GM23338 (cell line): ENCODE results near the gene SH3PXD2B. TPM values are rescaled to one million over a fixed set of nuclear protein-coding genes. Genes with fewer than 3 reads are reported as not detected.
"Not testable (repeated sequence)": the region's sequence is repeated elsewhere in the genome, so short reads cannot be mapped to it uniquely, and the experiment has no call there.

ENCODE experiments used
- ATAC-seq: fragments of 200-7000 bp; cut with Tn5 transposase; 3 replicates; pipeline ENCODE4 v1.9.1; 2020
- DNase-seq: peaks from one replicate; pipeline ENCODE4 v3.0.0-alpha.2; 2015; ENCODE audit warnings: low spot score
- H2AFZ ChIP-seq: fragments of 200-600 bp; sonication (generic); 2 replicates; pipeline ENCODE4 v1.8.0; 2016; ENCODE audit warnings: antibody characterized with exemption, mild to moderate bottlenecking, moderate library complexity
- H3F3A ChIP-seq: fragments of 200-600 bp; sonication (generic); replicated peaks from 2 replicates; pipeline ENCODE4 v1.8.0; 2017; ENCODE audit warnings: antibody characterized with exemption, mixed run types, low read depth
- H3K27ac ChIP-seq: fragments of 200-600 bp; sonication (generic); 2 replicates; pipeline ENCODE4 v1.6.1; 2016; ENCODE audit warnings: low read depth
- H3K27me3 ChIP-seq: fragments of 200-600 bp; sonication (generic); 2 replicates; pipeline ENCODE4 v1.8.0; 2016; ENCODE audit warnings: mild to moderate bottlenecking, mixed run types, moderate library complexity; ENCODE audit not compliant: insufficient read depth
- H3K36me3 ChIP-seq: fragments of 200-600 bp; sonication (generic); 2 replicates; pipeline ENCODE4 v1.8.0; 2016; ENCODE audit warnings: mild to moderate bottlenecking; ENCODE audit not compliant: insufficient read depth
- H3K4me1 ChIP-seq: fragments of 200-600 bp; sonication (generic); 2 replicates; pipeline ENCODE4 v1.8.0; 2016; ENCODE audit warnings: mild to moderate bottlenecking, moderate library complexity; ENCODE audit not compliant: insufficient read depth
- H3K4me2 ChIP-seq: fragments of 200-600 bp; sonication (generic); 2 replicates; pipeline ENCODE4 v1.7.1; 2017; ENCODE audit warnings: mixed run types
- H3K4me3 ChIP-seq: fragments of 200-600 bp; sonication (generic); 2 replicates; pipeline ENCODE4 v1.6.1; 2016; ENCODE audit warnings: mixed run types
- H3K79me2 ChIP-seq: fragments of 200-600 bp; sonication (generic); replicated peaks from 2 replicates; pipeline ENCODE4 v1.8.0; 2017; ENCODE audit warnings: mild to moderate bottlenecking; ENCODE audit not compliant: insufficient read depth
- H3K9me2 ChIP-seq: fragments of 200-600 bp; sonication (generic); 2 replicates; pipeline ENCODE4 v1.8.0; 2017; ENCODE audit not compliant: insufficient read depth
- H4K20me1 ChIP-seq: fragments of 200-600 bp; sonication (generic); replicated peaks from 2 replicates; pipeline ENCODE4 v1.8.0; 2017; ENCODE audit warnings: mild to moderate bottlenecking; ENCODE audit not compliant: insufficient read depth
- H3K27ac Mint-ChIP-seq: 2 replicates; pipeline ENCODE4 v1.8.0; 2020; ENCODE audit warnings: inconsistent platforms, mild to moderate bottlenecking, moderate library complexity, mixed read lengths
- H3K27me3 Mint-ChIP-seq: 3 replicates; pipeline ENCODE4 v1.8.0; 2022; ENCODE audit warnings: low read depth, mild to moderate bottlenecking, moderate library complexity, mixed read lengths, inconsistent platforms; ENCODE audit not compliant: insufficient read depth, poor library complexity
- H3K36me3 Mint-ChIP-seq: 3 replicates; pipeline ENCODE4 v1.8.0; 2021; ENCODE audit warnings: low read depth, mild to moderate bottlenecking, inconsistent platforms, moderate library complexity, mixed read lengths
- H3K4me1 Mint-ChIP-seq: 3 replicates; pipeline ENCODE4 v1.8.0; 2020; ENCODE audit warnings: mild to moderate bottlenecking, inconsistent platforms, mixed read lengths
- H3K4me3 Mint-ChIP-seq: 3 replicates; pipeline ENCODE4 v1.8.0; 2021; ENCODE audit warnings: moderate library complexity, mild to moderate bottlenecking, inconsistent platforms, mixed read lengths
- H3K9me3 Mint-ChIP-seq: 3 replicates; pipeline ENCODE4 v1.8.0; 2020; ENCODE audit warnings: moderate library complexity, mild to moderate bottlenecking, inconsistent platforms, mixed read lengths
- CTCF ChIP-seq, 2 experiments: fragments of 200-600 bp in 1 of 2; sonication (generic) in 1 of 2; conservative IDR thresholded peaks; 2 replicates each; pipeline versions ENCODE4 v1.5.1 to v1.6.1; 2016 to 2017; ENCODE audit warnings: antibody characterized with exemption in 2 of 2, low read depth in 2 of 2, mild to moderate bottlenecking in 2 of 2, moderate library complexity in 1 of 2
- EZH2 ChIP-seq: fragments of 200-600 bp; sonication (generic); IDR thresholded peaks from one replicate; pipeline ENCODE4 v1.8.0; 2017; ENCODE audit warnings: antibody characterized with exemption, mild to moderate bottlenecking, low read depth; ENCODE audit not compliant: unreplicated experiment
- EZH2phosphoT487 ChIP-seq: fragments of 200-600 bp; sonication (generic); IDR thresholded peaks from one replicate; pipeline ENCODE4 v1.8.1; 2018; ENCODE audit warnings: antibody characterized with exemption; ENCODE audit not compliant: unreplicated experiment
- JUNB ChIP-seq: IDR thresholded peaks from one replicate; pipeline ENCODE4 v1.6.1; 2016; ENCODE audit warnings: antibody characterized with exemption; ENCODE audit not compliant: unreplicated experiment
- NANOG ChIP-seq: IDR thresholded peaks from 2 replicates; pipeline ENCODE4 v1.6.1; 2016; ENCODE audit warnings: antibody characterized with exemption, borderline replicate concordance
- POLR2AphosphoS5 ChIP-seq: IDR thresholded peaks from 2 replicates; pipeline ENCODE4 v1.6.1; 2016; ENCODE audit warnings: antibody characterized with exemption, low read depth
- REST ChIP-seq: IDR thresholded peaks from one replicate; pipeline ENCODE4 v1.6.1; 2018; ENCODE audit warnings: antibody characterized with exemption; ENCODE audit not compliant: unreplicated experiment
- ZNF114 ChIP-seq: fragments of 250-450 bp; sonication (Bioruptor Pico); IDR thresholded peaks from 2 replicates; pipeline ENCODE4 v1.5.0; 2020; ENCODE audit warnings: mild to moderate bottlenecking, moderate library complexity
- ZNF331 ChIP-seq: fragments of 250-450 bp; sonication (Bioruptor Pico); IDR thresholded peaks from 2 replicates; pipeline ENCODE4 v1.5.0; 2020; ENCODE audit warnings: low read depth, mild to moderate bottlenecking, moderate library complexity
- polyA plus RNA-seq: library from polyadenylated mRNA; unstranded; fragments of >200 nt; fragmentation: Nextera tagmentation; extraction: Ambion mirVana; gene quantifications from 2 replicates; pipeline ENCODE4 v1.2.1, GENCODE V29; 2016
- total RNA-seq: library from RNA; depleted of rRNA; stranded (reverse); fragments of >200 nt; shearing (Covaris generic); gene quantifications from 2 replicates; pipeline ENCODE4 v1.2.3, GENCODE V29; 2014
- TF ChIP-seq, protein P1 (sequence below): IDR thresholded peaks from 2 replicates; pipeline ENCODE4 v1.6.1; 2016; ENCODE audit warnings: antibody characterized with exemption

SH3PXD2B gene
- total and polyA plus RNA-seq, 2 experiments from 2014 or later: 40.2 to 52.5 TPM

- no peak for TF ChIP-seq REST
Measured at GRCh38 chr5:172350212-172351181, 103.8 kb downstream of the SH3PXD2B start (continued).

- peaks cover 28% of the 10 kb centered on the region for H3K36me3 ChIP-seq
- DNase-seq, H3K4me1 ChIP-seq, H3K27ac ChIP-seq, H3K27me3 ChIP-seq, ATAC-seq, H3K9me3 Mint-ChIP-seq, H3K9me2 ChIP-seq, H2AFZ ChIP-seq, H3F3A ChIP-seq, H3K4me1 Mint-ChIP-seq, H3K4me3 ChIP-seq, H3K4me2 ChIP-seq, H3K4me3 Mint-ChIP-seq, H3K27ac Mint-ChIP-seq, H3K27me3 Mint-ChIP-seq, H3K79me2 ChIP-seq, H4K20me1 ChIP-seq: not testable (repeated sequence)
- peaks cover 54% of the 10 kb centered on the region for H3K36me3 Mint-ChIP-seq
Measured at GRCh38 chr5:172348733-172349132, 105.6 kb downstream of the SH3PXD2B start.

DNA sequence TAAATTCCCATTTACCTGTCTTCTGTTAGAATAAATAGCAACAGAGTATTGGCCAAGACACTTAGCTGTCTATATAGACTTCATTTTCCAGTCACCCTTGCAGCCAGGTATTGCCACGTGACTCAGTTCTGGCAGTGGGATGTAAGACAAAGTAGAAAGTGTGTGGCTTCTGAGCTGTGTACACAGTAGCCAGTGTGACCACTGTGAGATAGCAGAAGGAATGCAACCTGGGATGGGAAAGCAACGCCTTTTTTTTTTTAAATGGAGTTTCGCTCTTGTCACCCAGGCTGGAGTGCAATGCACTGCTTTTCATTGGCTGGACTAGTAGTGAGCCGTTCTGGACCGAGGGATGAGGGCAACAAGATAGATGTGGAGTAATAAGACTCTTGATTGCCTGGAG lies 106.2 kb downstream of the SH3PXD2B start:
- no peaks in the 10 kb centered on the region for H3K9me3 Mint-ChIP-seq
- H3K27ac Mint-ChIP-seq: no peak overlapping the region
- Histone ChIP-seq H3K27me3 (no peaks in the 10 kb centered on the region), H2AFZ (no peak overlapping the region), H3K4me3 (no peak overlapping the region), H3F3A (no peaks in the 10 kb centered on the region), H3K27ac (no peak overlapping the region), H3K9me2 (no peaks in the 10 kb centered on the region), H3K4me2 (no peak overlapping the region), H3K4me1 (no peaks in the 10 kb centered on the region), H4K20me1 (no peaks in the 10 kb centered on the region; the same call in 1 of the 2 replicates), H3K79me2 (no peaks in the 10 kb centered on the region), H3K36me3 (peaks cover 22% of the 10 kb centered on the region)
- H3K4me3 Mint-ChIP-seq: no peak overlapping the region
- H3K4me1 Mint-ChIP-seq: no peaks in the 10 kb centered on the region
- no peak for DNase-seq
- H3K27me3 Mint-ChIP-seq: peaks cover 4% of the 10 kb centered on the region
- ATAC-seq: no peak
- peaks cover 52% of the 10 kb centered on the region for H3K36me3 Mint-ChIP-seq
- TF ChIP-seq EZH2: no peak
- TF ChIP-seq REST: no peak
- TF ChIP-seq NANOG: no peak
- TF ChIP-seq, protein P1, sequence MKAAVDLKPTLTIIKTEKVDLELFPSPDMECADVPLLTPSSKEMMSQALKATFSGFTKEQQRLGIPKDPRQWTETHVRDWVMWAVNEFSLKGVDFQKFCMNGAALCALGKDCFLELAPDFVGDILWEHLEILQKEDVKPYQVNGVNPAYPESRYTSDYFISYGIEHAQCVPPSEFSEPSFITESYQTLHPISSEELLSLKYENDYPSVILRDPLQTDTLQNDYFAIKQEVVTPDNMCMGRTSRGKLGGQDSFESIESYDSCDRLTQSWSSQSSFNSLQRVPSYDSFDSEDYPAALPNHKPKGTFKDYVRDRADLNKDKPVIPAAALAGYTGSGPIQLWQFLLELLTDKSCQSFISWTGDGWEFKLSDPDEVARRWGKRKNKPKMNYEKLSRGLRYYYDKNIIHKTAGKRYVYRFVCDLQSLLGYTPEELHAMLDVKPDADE: no peak
- TF ChIP-seq JUNB: no peak
- no peak for TF ChIP-seq ZNF331 (CRISPR knock-in tag)
- no peak for TF ChIP-seq EZH2phosphoT487
- TF ChIP-seq POLR2AphosphoS5: no peak
- no peak for TF ChIP-seq CTCF (conservative IDR thresholded peaks at IDR 0.05; ENCODE audit: low read depth in 2 of 2)
- TF ChIP-seq ZNF114 (CRISPR knock-in tag): no peak
